Measurements from ENCODE around the gene PIM1.
A peak's percentile ranks its signal among the peaks of the same experiment; 100 is the strongest.
"Not testable (repeated sequence)": the region's sequence is repeated elsewhere in the genome, so short reads cannot be mapped to it uniquely, and the experiment has no call there.

The PIM1 gene

DNA sequence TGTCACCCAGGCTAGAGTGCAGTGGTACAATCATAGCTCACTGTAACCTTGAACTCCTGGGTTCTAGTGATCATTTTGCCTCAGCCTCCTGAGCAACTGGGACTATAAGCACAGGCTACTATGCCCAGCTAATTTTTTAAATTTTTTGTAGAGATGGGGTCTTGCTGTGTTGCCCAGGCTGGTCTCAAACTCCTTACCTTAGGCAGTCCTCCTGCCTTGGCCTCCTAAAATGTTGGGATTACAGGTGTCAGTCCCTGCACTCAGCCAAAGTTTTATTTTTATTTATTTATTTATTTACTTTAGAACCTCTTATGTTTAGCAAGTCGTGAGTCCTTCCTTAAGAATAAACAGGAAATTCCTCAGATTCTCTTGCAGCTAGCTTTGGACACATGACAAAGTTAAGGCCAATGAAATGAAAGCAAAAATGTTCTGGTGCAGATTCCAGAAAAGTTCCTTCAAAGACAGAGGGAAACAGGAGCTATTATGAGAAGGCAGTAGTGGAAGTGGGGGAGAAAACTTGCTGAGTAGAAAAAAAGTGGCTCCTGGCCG is 19.1 kb downstream of the PIM1 start:
- no peak for DNase-seq (ENCODE audit: low read depth, low spot score)

DNA sequence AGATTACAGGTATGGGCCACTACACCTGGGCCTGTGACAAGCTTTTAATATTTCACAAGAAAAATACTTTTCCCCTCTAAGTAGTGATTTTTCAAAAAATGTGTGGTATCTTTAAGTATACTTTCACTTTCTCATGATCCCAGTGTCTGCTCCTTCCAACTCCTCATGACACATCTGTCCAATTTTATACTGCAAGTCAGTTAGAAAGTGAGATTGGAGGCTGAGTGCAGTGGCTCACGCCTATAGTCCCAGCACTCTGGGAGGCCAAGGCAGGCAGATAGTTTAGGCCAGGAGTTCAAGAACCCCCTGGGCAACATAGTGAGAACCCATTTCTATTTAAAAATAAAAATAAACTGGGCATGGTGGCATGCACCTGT is 20.2 kb downstream of the PIM1 start:
- DNase-seq (ENCODE audit: low read depth, low spot score), result no peak

DNA sequence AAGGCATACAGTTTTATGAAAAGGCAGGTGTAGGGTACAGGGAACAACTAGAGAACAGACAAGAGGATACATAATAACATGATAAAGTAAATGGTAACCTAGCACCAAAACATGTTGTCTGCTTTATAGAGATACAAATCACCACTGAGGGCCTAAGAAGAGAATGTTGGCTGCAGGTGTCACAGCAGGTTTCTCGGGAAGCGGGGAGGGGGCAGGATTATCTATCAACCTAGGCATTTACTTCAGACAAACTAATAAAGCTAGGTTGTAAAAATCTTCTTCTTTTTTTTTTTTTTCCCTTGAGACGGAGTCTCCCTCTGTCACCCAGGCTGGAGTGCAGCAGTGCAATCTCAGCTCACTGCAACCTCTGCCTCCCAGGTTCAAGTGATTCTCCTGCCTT is 22.7 kb downstream of the PIM1 start:
- no peak for DNase-seq (ENCODE audit: low read depth, low spot score)

DNA sequence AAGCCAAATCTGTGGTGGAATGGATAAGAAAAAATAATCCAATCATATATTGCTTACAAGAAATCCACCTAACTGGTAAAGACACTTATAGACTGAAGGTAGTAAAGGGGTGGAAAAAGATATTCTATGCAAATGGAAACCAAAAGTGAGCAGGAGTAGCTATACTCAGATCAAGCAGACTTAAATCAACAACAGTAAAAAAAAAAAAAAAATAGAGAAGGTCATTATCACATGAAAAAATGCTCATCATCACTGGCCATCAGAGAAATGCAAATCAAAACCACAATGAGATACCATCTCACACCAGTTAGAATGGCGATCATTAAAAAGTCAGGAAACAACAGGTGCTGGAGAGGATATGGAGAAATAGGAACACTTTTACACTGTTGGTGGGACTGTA is 24.9 kb downstream of the PIM1 start:
- DNase-seq (ENCODE audit: low read depth, low spot score), result not testable (repeated sequence)

DNA sequence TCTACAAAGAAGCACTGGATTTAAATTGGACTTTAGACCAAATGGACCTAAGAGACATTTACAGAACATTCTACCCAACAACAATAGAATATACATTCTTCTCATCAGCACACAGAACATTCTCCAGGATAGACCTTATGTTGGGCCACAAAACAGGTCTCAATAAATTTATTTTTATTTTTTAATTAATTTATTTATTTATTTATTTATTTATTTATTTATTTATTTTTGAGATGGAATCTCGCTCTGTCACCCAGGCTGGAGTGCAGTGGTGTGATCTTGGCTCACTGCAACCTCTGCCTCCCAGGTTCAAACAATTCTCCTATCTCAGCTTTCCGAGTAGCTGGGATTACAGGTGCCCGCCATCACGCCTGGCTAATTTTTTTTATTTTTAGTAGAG is 26.5 kb downstream of the PIM1 start:
- DNase-seq (ENCODE audit: low read depth, low spot score), result not testable (repeated sequence)

DNA sequence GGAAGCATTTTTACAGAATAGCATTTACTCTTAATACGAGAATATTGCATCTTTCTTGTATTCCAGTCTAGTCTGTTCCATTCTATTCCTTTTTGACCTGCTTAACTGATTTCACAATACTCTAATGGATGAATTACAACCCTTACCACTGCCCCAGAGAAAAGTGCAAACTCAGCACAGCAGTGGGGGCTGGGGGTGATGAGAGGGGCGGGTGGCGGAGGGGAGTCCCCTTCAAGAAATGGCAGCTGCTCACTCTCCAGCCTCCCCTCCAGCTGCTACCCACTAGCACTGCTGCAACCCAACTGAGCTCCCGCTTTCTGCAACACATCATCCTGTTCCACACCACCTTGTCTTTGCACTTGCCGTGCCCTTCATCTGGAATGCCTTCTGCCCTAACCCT is 30.1 kb downstream of the PIM1 start:
- no peak for DNase-seq (ENCODE audit: low read depth, low spot score)

DNA sequence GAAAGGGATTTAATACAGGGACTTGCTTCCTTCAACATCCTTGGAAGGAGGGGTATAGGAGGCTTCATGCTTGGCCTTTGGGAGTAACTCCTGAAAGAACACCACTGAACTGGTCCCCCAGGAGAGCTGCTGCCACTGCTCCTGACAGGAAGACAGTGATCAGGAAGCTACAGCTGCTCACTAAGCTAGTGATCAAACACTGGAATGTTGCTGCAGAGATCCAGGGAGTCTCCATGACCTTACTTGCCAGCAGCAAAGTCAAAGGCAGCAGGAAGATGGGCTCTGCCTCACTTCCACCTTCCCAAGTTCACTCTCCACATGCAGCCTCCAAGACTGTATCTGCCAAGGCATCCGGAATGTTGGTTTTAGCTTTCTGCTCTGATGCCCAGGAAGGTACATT is 31.8 kb downstream of the PIM1 start:
- DNase-seq (ENCODE audit: low read depth, low spot score), result no peak

DNA sequence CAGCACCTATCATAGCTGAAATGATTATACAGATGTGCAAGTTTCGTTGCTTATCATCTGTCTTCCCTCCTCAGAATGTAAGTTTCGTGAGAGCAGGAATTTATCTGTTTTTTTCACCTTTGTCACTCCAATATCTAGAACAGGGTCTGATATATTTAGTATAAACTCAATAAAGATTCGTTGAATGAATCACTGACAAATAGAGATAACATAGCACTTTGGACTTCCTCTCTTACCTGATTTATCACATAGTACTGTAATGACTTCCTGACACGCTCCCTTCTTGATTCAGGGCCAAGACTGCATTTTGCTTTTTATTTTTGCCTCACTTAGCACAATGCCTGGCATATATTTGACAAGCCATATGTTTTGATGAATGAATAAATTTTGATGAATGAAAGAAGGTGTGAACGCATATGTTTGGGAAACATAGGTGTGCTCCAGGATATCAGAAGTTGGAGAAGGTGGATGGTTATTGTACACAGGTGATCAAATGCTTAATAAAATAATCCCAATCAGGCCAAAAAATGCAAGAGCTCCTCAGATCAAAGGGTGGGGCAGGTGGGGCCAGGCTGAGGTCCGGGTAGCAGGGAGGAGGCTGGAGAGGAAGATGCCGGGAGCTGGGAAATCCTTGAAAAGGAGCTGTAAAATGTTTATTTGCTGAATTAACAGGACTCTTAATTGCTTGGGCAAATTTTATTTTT is 33.0 kb downstream of the PIM1 start:
- no peak for DNase-seq (ENCODE audit: low read depth, low spot score)

DNA sequence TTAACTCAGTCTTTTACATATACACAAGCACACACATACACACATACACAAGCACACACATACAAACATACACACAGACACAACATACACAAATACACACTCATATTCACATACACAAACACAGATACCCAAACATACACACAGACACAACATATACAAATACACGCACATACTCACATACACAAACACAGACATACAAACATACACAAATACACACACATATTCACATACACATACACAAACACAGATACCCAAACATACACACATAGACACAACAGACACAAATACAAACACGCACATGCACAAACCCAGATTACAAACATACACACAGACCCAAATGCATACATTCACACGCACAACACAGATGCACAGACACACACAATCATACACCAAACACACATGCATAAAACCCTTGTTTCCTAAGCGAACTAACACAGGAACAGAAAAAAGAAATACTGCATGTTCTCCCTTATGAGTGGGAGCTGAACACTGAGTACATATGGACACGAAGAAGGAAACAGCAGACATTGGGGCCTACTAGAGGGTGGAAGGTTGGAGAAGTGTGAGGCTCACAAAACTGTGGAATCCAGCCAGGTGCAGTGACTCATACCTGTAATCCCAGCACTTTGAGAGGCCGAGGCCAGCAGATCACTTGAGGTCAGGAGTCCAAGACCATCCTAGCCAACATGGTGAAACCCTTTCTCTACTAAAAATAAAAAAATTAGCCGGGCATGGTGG is 34.2 kb downstream of the PIM1 start:
- DNase-seq (ENCODE audit: low read depth, low spot score), result no peak

DNA sequence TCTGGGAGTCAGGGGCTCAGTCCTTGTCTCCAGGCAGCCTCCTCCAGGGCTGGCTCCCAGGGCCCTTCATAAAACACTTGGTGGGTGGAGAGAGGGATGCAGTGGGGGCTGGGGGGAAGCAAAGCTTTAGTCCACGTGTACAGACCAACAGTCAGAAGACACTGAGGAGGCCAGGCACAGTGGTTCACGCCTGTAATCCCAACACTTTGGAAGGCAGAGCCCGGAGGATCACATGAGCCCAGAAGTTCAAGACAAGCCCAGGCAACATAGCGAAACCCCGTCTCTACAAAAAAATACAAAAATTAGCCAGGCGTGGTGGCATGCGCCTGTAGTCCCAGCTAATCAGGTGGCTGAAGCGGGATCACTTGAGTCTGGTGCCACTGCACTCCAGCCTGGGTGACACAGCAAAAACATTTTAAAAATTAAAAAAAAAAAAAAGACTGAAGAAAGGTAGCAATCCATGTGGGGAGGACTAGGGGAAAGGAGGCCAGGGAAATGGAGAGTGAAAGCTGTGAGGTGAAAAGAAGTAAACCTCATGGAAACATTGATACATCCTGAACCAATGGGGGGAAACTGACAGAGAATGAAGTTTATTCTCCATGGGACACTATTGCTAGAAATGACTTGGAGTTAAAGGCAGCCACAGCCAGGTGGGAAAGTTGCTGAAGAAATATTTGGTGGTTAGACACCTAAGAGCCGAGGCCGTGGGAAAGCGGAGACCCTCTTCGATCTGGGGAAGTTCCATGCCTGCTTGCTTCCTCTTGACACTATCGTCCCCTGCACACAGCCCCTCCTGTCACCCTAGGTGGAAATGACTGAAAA is 35.4 kb downstream of the PIM1 start:
- no peak for DNase-seq (ENCODE audit: low read depth, low spot score)

DNA sequence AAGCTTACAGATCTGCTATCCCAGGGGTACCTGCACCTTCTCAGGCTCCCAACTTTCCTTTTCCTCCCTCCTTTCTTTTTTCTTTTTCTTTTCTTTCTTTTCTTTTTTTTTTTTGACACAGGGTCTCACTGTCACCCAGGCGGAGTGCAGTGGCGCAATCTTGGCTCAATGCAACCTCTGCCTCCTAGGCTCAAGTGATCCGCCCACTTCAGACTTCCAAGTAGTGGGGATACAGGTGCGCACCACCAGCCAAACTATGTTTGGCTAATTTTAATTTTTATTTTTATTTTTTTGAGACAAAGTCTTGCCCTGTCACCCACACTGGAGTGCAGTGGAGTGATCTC is 36.0 kb downstream of the PIM1 start:
- DNase-seq (ENCODE audit: low read depth, low spot score), result no peak

DNA sequence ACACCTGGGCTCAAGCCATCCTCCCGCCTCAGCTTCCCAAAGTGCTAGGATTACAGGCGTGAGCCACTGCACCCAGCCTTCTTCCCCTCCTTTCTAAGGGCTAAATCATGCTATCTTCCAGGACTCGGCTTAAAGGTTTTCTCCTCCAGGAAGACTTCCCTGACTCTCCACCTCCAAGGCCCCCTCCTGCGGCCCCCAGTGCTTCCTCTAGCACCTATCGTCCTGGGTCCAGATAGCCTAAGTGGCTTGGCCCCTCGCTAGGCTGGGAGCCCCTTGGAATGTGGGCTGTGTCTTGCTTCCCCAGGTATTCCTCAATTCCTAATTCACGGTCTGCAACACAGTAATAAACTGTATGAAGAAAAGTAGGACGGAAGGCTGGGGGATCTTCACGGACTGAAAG is 36.7 kb downstream of the PIM1 start:
- no peak for DNase-seq (ENCODE audit: low read depth, low spot score)

DNA sequence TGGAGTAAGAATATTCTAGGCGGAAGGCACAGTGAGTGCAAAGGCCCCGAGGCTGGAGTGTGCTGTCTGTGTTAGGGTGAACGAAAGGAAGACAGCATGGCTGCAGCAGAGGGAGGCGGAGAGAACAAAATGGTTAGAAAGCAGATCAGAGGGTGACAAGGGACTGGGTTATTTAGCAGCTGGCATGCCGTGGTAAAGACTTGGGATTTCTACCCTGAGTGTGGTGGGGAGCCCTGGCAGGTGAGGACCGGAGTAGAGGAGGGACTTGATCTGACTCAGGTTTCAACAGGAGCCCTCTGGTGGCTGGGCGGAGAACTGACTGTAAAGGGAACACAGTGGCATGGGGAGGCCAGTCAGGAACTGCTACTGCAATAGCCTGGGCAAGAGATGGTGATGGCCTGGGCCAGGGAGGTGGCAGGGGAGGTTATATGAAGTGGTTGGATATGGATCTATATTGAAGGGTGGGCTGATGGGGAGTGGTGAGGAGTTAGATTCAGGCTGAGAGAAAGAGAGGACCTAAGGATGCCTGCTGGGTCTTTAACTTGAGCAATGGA is 38.0 kb downstream of the PIM1 start:
- DNase-seq (ENCODE audit: low read depth, low spot score), result peak; percentile 80

DNA sequence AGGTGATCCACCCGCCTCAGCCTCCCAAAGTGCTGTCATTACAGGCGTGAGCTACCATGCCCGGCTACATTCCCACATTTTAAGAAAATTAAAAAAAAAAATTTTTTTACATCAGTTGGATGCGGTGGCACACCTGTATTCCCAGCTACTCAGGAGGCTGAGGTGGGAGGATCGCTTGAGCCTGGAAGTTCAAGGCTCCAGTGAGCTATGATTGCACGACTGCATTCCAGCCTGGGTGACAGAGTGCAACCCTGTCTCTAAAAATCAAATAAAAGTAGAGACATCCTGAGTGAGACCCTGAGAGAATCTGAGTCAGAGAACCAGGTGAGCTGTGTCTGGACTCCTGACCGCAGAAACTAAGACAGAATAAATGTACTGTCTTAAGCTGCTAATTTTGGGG is 38.8 kb downstream of the PIM1 start:
- DNase-seq (ENCODE audit: low read depth, low spot score), result no peak

DNA sequence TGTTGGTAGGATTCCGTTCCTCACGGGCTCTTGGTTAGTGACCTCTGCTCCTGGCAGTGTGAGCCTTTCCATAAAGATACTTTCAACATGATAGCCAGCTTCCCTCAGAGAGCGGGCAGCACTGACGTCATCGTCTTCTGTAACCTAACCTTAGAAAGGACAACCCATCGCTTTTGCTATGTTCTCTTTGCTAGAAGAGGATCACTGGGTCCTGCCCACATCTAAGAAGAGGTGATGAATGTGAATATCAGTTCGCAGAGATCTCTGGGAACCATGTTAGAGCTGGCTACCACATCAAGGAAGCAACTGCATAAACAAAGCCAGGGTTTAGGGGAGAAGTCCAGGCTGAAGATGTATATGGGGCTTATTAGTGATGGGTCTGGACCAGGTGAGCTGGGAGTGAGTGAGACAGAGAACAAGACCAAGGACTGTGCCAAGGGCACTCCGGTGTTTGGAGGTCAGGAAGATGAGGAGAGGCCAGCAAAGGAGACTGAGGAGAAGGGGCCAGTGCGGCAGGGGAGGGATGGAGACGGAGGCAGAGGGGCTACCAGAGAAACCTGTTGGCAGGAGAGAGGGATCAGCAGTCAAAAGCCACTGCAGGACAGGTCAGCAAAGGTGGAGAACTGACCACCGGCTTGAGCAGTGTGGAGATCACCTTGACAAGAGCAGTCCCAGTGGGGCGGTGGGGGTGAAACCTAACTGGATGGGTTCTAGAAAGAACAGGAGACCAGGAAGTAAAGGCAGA is 39.7 kb downstream of the PIM1 start:
- DNase-seq (ENCODE audit: low read depth, low spot score), result no peak

DNA sequence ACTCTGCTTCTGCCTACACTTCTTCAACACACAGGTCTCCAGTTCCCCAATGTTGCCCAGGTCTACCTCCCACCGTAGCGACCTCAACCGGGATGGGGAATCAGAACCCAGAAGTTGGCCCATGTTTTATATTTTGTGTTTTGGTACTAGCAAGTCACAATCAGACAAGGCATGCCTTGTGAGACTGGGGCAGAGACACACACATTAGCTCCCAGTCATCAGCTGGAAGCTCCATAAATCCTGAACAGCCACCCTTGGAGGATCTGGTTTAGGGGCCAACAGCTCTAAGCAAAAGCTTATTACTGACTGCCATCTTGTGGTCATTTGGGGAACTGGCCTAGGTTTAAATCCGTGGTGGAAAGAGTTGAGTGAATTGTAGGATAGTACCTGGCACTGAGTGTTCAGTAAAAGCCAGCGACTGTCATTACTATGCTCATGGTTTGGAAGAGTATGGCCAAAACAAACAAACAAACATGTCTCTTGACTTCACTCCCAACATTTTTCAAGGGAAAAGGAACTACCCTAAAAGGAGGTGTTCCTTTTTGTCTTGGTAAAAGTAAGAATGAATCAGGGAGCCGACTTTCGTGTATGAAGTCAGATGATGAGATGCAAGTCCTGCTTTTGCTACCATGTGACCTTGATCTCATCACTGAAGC is 40.5 kb downstream of the PIM1 start:
- DNase-seq (ENCODE audit: low read depth, low spot score), result peak; percentile 59

DNA sequence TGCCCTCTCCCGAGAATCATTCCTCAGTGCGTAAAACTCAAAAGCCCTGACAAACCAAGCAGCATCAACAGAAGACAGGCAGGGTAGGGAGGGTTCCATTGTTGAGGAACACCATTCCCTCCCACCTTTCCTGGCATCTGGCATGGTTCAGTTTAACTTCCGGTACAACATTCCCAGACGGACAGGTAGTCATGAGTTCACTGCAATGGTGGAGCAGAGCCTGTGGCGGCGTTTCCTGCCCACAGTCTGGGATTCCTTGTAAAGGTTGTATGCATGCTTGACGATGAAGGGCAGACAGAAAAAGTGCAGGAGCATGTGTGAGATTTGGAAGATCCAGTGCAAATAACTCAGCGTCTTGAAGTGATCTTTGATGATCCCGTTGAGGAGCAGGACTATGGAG is 42.3 kb downstream of the PIM1 start:
- DNase-seq (ENCODE audit: low read depth, low spot score), result no peak

DNA sequence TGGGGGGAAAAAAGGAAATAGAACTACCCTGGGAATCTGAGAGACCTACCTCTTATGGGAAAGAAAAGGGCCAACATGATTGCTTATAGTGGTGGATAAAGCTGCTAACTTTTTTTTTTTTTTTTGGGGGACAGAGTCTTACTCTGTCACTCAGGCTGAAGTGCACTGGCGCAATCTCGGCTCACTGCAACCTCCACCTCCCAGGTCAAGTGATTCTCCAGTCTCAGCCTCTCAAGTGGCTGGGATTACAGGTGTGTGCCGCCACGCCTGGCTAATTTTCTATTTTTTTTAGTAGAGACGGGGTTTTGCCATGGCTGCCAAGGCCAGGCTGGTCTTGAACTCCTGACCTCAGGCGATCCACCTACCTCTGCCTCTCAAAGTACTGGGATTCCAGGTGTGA is 48.1 kb downstream of the PIM1 start:
- no peak for DNase-seq (ENCODE audit: low read depth, low spot score)

DNA sequence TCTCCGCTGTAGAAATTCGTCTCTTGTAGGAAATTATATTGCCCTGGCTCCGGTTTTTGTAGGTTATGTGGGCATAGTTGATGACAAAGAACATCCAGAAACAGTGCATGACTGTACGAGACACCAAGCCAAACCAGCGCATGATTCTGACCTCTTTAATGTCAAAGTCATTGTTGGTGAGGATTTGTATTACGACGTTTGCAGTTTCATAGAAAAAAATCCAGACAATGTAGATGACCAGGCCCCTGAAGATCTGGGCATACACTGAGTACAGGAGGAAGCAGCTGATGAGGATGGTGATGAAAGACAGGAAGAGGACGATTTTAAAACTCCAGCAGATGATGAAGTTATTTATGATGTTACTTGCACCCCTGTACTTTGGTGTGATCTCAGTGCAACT is 48.6 kb downstream of the PIM1 start:
- DNase-seq (ENCODE audit: low read depth, low spot score), result no peak

DNA sequence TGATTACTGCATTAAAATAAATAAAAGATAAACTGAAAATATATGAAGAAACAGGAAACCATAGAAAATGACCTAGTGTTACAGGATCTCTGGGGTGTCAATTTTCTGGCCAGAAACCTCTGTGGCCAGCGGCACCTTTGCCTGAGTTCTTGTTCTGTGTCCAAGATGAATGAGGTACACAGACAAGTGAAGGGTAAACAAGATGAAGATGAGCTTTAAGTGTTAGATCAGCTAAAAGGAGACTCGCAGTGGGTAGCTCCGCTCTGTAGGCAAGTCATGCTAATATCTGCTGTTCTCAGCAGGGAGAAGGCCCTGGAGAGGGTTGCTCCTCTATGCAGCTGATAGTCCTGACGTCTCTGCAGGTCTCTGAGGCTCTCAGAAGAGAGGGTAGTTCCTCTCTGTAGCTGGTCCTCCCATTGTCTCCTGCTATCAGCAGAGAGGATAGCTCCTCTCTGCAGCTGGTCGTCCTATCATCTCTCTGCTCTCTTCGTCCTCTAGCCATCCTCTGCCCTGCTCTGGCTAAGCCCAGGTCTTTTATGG is 51.7 kb downstream of the PIM1 start:
- no peak for DNase-seq (ENCODE audit: low read depth, low spot score)

Data from activated naive CD8-positive, alpha-beta T cell treated with anti-CD3 and anti-CD28 coated beads, Interleukin-2, amount 50 U/mL, for 16 hours (primary cell).